Suprapubic skin (tissue), 4 donors: ENCODE measurements around the gene TSR3.

Experiments used
- CTCF ChIP-seq, 2 donors: fragments of 200-600 bp in 1 of 2; fragments of 450-650 bp in 1 of 2; sonication (generic) in 1 of 2; IDR thresholded peaks; one replicate each; pipeline ENCODE4 v1.5.1; 2016 to 2019; ENCODE audit warnings: antibody characterized with exemption in 2 of 2, mild to moderate bottlenecking in 1 of 2, moderate library complexity in 1 of 2
- EP300 ChIP-seq: sonication (generic); formaldehyde crosslinking; IDR thresholded peaks from one replicate; pipeline ENCODE4 v1.6.1; 2017; ENCODE audit warnings: antibody characterized with exemption
- POLR2A ChIP-seq, 2 donors: fragments of 450-650 bp; IDR thresholded peaks; one replicate each; pipeline ENCODE4 v1.6.1; 2017; ENCODE audit warnings: antibody characterized with exemption in 2 of 2, mild to moderate bottlenecking in 2 of 2, moderate library complexity in 2 of 2
- POLR2AphosphoS5 ChIP-seq, 3 donors: sonication (generic); formaldehyde crosslinking; IDR thresholded peaks; one replicate each; pipeline ENCODE4 v1.6.1; 2017; ENCODE audit warnings: antibody characterized with exemption in 3 of 3

- no peak for TF ChIP-seq CTCF (IDR thresholded peaks at IDR 0.05)
- no peak for TF ChIP-seq POLR2AphosphoS5 (IDR thresholded peaks at IDR 0.05)
- TF ChIP-seq POLR2A (IDR thresholded peaks at IDR 0.05): no peak
- TF ChIP-seq EP300: no peak
Observed at GRCh38 chr16:1315081-1316032, 36.3 kb downstream of the TSR3 start.
